NCI-H1092 treated with DMSO at 0.1 percent for 48 hours (cell line): ENCODE measurements around the gene GSS.

ENCODE experiments used
- DNase-seq: peaks from one replicate; lab custom pipeline; 2025; lab: John Stamatoyannopoulos, UW

The GSS gene

DNA sequence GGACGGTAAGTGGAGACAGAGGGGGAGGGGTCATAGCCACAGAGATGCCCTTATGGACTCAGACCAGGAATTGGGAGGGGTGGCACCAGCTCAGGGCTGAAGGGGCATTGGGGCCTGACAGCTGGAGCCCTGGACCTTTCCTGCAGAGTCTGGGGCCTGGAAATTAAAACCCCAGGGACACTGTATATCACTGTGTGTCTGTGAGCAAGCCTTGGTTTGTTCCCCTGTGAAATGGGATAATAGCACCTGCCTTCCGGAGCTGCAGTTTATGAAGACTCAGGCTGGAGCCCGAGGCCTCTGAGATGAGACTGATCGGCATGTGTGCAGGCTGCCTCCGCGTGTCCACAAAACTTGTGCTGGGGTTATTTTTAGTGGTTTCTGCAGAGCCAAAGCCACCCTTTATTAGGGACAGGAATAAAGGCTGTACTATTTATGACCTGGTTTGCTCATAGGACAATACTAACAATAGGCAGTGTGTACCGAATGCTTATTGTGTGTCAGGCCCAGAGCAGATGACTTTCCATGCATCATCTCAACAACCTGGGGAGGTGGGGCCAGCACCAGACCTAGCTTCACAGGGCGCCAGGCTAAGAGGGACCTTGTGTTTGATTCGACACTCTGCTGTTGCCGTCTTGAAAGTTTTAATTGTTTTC is 22.6 kb upstream of the GSS start:
- no peak for DNase-seq

DNA sequence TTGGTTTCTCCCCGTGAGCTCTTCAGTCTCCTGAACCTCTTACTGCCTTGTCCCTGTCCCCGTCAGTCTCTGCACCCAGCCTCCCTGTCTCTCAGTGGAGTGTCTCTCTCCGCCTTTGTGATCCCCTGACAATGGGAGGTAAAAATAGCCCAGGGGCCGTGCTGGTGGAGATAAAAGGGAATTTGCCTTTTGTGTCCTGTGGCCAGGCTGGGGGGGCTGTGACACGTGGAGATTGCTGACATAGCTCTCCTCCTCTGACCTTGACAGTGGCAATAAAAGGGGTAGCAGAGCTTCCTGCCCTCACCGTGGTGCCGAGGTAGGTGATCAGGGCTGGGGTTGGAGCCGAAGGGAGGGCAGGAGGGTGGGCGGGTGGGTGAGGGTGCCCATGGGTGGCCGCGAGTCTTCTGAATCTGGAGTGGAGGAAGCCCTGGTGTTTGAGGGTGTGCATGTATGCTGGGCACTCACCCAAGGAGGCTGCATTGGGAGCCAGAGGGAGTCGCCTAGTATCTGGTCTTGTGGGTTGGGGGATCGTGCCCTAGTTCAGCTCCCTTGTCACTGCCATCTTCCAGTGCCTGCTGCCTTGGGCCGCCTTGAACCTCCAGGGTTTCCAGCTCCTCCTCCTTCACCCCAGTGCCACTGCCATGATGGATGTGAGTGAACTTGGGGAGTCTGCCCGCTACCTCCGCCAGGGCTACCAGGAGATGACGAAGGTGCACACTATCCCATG is 21.9 kb upstream of the GSS start:
- no peak for DNase-seq

DNA sequence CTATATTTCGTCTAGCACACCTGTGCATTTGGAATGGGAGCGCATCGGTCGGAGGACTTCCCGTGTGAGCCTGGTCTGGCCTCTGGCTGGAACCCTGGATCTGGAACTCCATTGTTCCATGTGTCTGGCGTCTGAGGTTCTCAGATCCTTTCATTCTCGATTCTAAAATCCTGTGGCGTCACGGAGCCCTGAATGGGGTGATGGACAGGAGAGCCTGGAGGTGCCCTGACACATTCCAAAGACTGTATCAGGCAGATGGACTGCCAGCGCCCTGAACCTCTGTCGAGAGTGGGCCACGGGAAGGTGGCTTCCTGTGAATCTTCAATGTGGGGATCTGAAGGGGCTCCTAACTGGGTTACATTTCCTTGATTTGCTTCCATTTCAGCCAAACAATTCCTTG is 20.7 kb upstream of the GSS start:
- DNase-seq = no peak

DNA sequence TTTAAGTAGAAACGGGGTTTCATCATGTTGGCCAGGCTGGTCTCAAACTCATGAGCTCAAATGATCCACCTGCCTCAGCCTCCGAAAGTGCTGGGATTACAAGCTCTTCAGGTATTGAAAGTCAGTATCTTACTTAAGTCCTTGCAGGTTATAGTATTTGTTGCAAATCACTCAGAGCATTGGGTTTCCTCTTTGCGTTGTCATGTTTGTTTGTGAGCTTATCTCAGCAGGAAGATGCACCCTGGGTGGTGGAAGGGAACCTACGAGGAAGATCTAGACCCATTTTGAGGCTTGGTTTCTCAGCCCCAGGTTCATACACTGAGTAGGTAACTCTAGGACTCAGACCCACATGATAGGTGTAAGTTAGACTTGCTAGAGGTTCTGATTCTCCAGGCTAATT is 18.6 kb upstream of the GSS start:
- DNase-seq = no peak

DNA sequence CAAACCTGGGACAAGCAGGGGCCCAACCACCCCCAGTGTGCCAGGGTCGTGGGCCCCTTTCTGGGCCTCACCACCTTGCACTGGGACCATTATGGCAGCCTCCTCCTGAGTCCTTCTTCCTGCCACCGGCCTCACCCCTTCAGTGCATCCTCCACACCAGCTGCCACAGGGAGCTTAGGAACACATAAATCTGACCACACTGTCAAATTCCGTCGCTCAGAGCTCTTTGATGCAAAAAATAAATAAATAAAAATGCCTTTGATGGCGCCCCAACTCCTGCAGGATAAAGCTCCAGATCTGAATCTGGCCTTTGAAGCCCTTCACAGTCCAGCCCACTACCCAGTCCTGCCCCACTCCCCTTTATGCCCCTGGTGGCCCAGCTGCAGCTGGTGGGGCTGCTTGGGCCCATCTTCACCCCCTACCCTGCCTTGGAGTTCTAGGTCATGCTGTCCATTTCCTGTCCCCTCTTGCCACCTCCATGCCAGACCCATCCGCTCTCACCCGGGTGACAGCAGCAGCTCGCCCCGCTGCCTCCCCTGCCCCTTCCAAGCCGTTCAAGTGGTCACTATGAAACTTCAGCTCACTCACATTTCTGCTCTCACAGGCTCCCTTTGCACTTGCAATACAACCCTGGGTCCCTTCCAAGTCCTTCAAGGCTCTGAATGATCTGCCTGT is 16.1 kb upstream of the GSS start:
- no peak for DNase-seq

DNA sequence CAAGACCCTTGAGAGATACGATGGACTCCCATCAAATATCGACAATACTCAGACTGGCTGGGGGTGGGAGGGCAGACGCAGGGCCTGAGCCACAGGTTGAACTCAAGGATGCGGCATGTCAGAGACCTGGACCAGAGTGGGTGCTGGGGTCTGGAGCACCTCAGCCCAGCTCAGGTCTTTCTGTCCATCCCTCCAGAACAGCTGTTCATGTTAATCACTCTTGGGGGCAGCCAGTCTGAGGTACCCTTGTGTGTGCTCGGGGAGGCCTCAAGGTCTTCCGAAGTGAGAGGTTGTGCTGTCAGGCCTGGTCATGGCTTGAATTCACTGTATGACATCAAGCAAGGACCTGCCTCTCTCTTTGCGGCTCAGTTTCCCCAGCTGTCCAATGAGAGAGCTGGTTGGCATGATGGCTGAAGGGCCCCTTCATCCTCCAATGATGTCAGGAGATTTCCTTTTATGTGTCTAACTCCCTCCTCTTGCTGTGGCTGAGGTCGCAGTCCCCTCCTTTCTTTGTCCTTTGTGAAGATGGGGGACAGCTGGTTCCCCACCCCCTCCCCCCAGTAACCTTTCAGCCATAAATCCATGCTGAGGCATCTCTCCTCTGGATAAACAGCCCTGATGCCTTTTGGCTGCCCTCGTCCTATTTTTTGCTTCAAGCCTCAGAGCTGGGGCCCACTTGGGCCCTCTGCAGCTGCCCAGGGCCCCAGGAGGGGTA is 15.4 kb upstream of the GSS start:
- no peak for DNase-seq

DNA sequence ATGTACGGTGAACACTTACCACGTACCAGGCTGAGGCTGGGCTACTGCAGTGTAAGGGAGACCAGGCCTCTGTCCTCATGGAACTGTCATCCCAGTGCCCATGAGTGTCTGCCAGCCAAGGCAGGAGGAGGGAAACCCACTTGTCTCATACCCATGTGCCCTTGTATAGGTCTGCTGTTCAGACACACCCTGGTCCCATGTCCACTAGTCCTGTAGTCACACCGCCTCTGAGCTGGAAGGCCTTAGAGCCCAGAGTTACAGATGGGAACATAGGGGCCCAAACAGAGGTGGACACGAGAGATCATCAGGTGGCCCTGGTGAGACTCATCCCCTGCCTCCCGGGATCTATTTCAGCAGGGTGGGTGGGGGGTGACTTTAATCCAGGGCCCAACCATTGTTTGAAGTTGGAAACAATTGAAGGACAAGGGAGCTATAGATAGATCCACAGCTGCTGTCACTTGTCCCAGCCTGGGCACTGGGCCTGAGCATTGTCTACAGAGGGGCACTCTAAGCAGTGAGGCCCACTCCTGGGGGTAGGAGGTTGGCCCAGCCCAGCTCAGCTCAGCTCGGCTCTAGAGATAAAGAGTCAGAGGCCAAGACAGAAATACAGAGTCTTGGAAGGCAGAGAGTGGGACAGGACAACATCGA is 14.7 kb upstream of the GSS start:
- DNase-seq = no peak

DNA sequence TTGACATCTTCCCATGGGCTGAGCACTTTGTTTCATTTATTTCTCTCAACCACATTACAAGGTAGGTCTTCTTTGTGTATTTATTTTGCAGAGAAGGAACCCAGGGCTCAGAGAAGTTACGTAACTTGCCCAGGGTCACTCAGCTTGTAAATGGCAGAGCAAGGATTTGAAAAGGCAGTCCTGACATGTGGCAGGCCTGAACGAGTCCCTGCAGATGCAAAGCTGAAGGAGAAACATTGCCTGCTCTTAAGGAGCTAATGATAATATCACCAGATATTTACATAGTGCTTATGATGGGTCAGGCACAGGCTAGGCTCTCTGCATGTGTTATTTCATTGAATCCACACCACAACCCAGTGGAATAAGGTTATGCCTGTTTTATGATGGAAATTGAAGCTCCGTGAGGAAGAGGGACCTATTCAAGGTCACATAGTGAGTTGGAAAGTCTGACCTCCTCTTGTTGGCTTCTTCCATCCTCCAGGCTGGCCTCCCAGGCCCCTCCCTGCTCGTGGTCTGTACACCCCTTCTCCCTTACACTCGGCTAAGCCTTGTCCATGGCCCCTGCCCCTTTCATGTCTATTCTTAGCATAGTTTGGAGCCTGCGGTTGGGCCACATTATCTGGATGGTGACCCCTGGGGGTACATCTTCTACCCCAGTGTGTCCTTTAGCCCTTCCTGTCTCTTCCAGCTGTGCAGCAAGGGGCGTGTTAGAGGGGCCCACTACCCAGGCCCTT is 12.6 kb upstream of the GSS start:
- no peak for DNase-seq

DNA sequence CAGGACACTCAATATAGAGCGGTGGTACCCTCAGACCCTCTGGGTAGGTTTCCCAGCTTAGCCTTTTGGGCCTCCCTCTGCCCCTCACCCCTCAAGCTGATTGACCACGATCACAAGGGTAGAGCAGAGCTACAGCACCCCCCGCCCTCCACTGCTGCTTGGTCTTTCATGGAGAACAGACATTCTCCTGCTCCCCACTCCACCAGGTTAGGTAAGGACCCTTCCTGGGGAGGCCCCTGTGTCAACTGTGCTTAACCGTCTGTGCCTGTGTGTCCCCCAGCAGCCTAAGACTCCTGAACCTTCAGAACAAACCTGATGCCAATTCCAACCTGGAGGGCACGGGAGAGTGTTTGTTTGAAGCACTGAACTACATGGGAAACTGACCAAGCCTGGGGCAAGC is 11.8 kb upstream of the GSS start:
- no peak for DNase-seq

DNA sequence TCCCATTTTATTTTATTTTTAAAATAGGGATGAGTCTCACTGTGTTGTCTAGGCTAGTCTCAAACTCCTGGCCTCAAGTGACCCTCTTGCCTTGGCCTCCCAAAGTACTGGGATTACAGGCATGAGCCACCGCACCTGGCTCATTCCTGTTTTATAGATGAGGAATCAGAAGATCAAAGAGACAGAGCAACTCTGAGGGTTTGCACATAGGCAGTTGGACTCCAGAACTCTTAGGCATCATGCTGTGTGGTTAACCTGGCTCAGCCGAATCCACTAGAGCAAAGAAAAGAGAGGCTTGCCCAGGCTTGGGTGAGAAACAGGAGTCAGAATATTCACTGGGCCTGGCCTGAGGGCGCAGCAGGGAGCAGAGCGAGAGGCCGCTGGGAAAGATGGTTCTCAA is 9.4 kb upstream of the GSS start:
- DNase-seq = no peak

DNA sequence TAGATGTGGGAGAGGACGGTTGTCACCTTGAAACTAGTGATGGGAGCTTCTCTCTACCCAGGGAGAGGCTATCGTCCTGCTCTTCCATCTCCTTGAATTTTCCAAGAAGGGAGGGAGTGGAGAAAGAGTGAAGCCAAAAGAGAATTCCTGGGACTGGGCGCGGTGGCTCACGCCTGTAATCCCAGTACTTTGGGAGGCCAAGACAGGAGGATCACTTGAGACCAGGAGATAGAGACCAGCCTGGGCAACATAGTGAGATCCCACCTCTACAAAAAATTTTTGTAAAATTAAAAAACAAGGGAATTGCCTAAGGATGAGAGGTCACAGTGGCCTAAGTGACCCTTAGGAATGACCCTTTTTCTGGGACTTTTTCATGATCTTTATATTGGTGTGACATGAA is 8.9 kb upstream of the GSS start:
- DNase-seq = no peak

DNA sequence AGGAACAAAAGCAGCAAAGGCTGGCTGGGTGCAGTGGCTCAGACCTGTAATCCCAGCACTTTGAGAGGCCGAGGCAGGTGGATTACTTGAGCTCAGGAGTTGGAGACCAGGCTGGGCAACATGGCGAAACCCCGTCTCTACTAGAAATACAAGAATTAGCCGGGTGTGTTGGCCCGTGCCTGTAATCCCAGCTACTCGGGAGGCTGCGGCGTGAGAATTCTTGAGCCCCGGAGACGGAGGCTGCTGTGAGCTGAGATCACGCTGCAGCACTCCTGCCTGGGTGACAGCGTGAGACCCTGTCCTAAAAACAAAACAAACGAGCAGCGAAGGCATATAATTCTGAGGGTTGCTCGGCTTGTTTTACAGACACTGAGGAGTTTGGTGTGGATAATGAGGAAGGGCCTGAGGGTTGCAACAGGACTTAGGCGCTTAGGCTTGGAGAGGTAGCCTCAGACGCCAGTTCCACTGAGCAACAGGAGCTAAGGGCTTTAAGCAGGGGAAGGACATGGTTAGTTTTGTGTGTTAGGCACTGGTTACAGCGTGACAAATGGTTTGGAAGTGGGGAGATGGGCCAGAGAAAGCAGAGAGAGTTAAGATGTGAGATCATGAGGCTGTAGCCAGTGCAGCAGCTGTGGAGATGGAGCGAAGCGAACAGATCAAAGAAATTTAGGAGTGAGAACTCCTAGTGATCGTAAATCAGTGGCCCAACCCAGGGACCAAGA is 1.3 kb upstream of the GSS start:
- DNase-seq = no peak

DNA sequence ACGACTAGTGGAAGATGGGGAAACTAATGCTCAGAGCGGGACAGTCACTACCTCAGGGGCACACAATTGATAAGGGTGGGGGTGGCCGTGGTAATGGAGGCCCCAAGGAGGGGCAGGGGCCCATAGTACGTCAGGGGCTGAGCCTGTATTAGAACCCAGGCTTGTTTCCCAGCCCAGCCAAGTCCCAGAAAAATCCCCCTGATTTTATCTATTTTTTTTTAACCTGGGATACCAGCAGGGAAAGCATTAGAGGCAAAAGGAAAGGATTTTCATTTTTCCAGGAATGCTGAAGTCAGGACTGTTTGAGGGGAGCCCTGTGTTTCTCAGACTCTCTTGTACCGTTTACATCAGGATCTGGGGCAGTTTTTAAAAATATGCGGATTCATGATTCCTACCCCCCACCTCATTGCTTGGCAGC is 444 bp upstream of the GSS start:
- no peak for DNase-seq

DNA sequence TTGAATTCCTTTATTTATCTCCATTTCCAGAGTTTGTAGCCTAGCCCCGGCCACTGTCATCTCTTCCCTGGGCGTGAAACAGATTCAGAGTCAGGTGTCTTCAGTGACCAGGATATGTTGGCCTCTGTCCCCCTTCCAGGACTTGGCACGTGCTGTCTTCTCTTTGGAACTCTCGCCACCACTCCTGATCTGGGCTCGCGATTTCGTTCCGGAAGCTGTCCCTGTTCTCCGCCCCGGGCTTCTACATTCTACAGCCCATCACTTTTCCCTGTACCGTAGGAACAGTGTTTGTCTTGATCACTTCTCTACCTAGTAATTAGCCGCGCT is 739 bp downstream of the GSS start:
- DNase-seq = peak; percentile 70

DNA sequence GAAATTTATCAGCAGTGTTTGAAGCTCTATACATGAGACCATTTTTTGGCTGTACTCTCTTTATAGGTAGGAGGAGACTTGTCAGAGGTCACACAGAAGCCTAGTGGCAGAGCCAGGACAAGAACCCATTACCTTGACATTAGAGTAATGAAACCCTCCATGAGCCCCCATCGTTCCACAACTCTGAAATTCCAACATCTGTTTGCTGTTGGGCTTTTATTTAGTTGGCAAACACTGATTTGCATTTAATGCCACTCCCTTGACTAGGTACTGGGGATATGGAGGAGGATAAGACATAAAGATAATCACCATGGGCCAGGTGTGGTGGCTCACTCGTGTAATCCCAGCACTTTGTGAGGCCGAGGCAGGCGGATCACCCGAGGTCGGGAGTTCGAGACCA is 1.6 kb downstream of the GSS start:
- no peak for DNase-seq

DNA sequence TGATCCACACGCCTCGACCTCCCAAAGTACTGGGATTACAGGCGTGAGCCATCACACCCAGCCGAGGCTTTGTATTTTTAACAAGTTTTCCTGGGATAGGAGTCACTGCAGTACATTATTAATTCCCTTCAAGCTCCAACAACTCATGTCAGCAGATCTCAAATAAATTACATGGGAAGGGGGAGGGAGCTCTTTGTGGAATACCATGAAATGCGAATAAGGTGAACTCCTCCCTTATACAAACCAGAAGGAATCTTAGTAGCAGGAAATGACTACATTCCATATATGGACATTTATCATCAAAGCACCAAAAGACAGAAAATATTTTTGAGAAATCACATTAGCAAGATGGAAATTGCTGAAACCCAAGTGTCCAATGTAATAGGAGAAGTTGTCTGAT is 2.9 kb downstream of the GSS start:
- DNase-seq = no peak

DNA sequence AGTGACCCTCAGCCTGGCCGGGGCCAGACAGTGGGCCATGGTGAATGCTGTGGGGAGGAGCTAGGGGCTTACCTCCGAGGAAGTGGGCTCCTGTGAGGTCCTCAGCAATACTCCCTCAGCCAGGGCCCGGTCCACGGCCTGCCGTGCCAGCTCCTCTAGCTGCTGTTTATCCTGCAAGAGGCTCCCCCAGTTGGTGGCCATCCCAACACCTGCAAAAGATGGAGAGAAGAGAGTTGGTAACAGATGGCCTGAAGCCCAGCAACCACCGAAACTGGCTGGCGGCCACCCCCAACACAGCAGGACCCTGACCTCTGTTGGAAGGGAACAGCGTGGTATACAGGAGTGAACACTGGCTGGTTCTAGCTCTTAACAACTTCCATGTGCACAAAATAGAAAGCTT is 4.0 kb downstream of the GSS start:
- DNase-seq = peak; percentile 57

DNA sequence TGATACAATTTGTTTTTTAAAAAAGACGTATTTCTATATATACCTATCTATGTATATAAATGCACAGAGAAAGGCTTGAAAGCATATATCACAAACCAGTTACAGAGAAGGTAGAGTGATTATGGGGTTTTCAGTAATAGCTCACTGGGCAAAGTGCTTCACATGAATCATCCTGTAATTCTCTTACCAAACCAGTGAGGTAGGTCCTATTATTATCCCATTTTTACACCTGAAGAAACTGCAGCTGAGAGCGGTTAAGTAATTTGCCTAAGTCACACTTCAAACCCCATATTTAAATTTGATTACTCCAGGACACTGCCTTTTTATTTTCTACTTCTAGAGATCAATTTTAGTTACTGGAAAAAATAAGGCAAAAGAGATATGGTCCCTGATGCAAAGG is 4.4 kb downstream of the GSS start:
- DNase-seq = no peak

DNA sequence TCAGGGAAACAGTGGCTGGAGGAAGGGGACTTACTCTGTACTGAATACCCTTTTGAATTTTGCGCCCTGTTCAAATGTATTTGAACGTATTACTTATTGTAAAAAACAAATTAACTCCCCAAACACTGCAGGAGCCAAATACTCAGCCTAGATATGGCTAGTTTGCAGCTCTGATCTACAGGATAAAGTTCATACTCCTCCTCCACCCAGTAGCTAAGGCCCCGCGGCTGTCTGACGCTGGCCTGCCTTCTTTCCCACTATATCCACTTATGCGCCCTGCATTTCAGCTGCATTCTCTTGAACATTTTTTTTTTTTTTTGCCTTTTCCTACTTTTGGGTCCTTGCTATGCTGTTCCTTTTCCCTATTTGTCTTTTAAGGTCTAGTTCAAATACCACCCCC is 6.5 kb downstream of the GSS start:
- no peak for DNase-seq

DNA sequence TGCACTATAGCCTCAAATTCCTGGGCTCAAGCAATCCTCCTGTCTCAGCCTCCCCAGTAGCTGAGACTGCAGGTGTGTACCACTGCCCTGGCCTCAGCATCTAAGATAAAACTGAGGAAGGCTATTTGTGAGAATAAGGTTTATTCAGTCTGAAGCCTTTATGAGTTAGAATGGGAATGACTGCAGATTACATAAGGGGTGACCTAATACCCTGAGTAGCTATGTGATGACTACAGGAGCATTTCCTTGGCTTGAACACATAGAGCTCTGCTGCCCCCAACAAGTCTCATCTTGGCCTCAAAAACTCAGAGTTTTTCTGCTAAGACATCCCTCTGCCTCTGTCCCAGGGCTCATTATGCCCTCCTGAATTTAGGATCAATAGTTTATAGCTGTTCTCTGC is 7.6 kb downstream of the GSS start:
- DNase-seq = no peak

DNA sequence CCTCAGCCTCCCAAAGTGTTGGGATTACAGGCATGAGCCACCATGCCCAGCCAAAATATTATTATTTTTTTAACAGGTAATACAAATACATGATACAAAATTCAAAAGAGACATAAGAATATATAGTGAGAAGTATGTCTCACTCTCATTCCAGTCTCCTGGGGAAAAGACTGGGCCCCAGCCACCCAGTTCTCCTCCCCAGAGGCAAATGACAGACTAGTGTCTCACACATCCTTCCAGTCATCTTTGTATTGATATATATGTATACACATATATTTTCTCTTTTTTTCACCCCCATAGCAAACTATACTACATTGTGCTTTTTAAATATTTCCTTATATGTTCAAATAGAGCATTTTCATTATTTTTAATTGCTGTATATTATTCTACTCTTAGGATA is 8.3 kb downstream of the GSS start:
- no peak for DNase-seq
